ENCODE results near the gene ARHGAP26.

Gene ARHGAP26

GRCh38 chr5:142908659-142909058 lies 138.5 kb downstream of the ARHGAP26 start:
- H3K27ac ChIP-seq: no peak overlapping the region
- no peak for TF ChIP-seq CTCF (IDR thresholded peaks at IDR 0.05)
- H3K4me3 ChIP-seq: no peak overlapping the region
- no peak for DNase-seq (ENCODE audit: low spot score)

- no peak for DNase-seq (ENCODE audit: low spot score)
- Histone ChIP-seq H3K4me3 (no peak overlapping the region), H3K27ac (no peak overlapping the region)
- TF ChIP-seq CTCF (IDR thresholded peaks at IDR 0.05): no peak
Observed at GRCh38 chr5:142910128-142910527, 140.0 kb downstream of the ARHGAP26 start.

GRCh38 chr5:142911170-142911569 lies 141.0 kb downstream of the ARHGAP26 start:
- Histone ChIP-seq H3K4me3 (no peak overlapping the region), H3K27ac (no peak overlapping the region)
- no peak for DNase-seq (ENCODE audit: low spot score)
- no peak for TF ChIP-seq CTCF (IDR thresholded peaks at IDR 0.05)

- no peak overlapping the region for H3K4me3 ChIP-seq
- no peak overlapping the region for H3K27ac ChIP-seq
- TF ChIP-seq CTCF (IDR thresholded peaks at IDR 0.05): no peak
- DNase-seq (ENCODE audit: low spot score): no peak
Observed at GRCh38 chr5:142911775-142912174, 141.6 kb downstream of the ARHGAP26 start.

GRCh38 chr5:142913728-142914338 lies 143.7 kb downstream of the ARHGAP26 start:
- no peak for DNase-seq (ENCODE audit: low spot score)
- Histone ChIP-seq H3K27ac (no peak overlapping the region), H3K4me3 (no peak overlapping the region)
- TF ChIP-seq CTCF (IDR thresholded peaks at IDR 0.05): no peak

GRCh38 chr5:142915038-142915437 lies 144.9 kb downstream of the ARHGAP26 start:
- no peak for DNase-seq (ENCODE audit: low spot score)
- no peak for TF ChIP-seq CTCF (IDR thresholded peaks at IDR 0.05)
- Histone ChIP-seq H3K27ac (no peak overlapping the region), H3K4me3 (no peak overlapping the region)

GRCh38 chr5:142915813-142916424 lies 145.7 kb downstream of the ARHGAP26 start:
- no peak for TF ChIP-seq CTCF (IDR thresholded peaks at IDR 0.05)
- no peak overlapping the region for H3K4me3 ChIP-seq
- no peak overlapping the region for H3K27ac ChIP-seq
- DNase-seq (ENCODE audit: low spot score): no peak
